Measurements from ENCODE around the gene RRH.
"Not testable (repeated sequence)": the region's sequence is repeated elsewhere in the genome, so short reads cannot be mapped to it uniquely, and the experiment has no call there.

RRH gene

DNA sequence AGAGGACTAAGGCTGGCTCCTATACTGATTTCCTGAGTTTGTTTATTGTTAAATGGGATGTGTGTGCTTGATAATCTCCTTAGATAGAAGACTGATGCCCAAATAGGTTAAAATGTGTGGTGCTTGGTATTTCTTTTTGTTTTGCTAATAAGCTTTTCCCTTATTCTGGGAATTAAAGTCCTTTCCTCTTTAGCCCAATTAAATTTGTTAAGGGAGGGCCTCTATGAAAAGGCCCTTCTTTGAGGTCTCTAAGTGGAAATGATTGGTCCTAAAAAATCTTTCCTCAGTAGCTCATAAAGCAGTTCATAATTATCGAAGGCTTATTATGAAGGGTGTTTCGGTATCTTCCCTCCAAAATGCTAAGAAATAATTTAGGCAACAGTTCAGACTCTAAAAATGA is at the start of gene RRH:
Gene RRH, plus strand, starts transcription at position 301 of the 400 bp plus-strand sequence. Its CDS starts 56 bp downstream, at position 357.
- H3K4me3 ChIP-seq: no peak within 1 kb of the TSS
- H3K9me3 ChIP-seq (replicated peaks in 1 of 11): no peaks in the 10 kb centered on the region
- H3K27ac ChIP-seq: no peak within 1 kb of the TSS
- no peak within 1 kb of the TSS for H3K4me2 ChIP-seq
- no peaks in the 10 kb centered on the region for H3K4me1 ChIP-seq
- peaks cover 0 to 23% (median 5%) of the 10 kb centered on the region in 11 experiments; a peak in 8 of 22 replicates for H4K20me1 ChIP-seq
- H3K9ac ChIP-seq: no peak within 1 kb of the TSS
- TF ChIP-seq Cebpa-rat (IDR thresholded peaks at IDR 0.05): no peak
- H3K27me3 ChIP-seq: no peaks in the 10 kb centered on the region
- H3K36me3 ChIP-seq: peaks cover 30 to 77% (median 53%) of the 10 kb centered on the region in 11 experiments

DNA sequence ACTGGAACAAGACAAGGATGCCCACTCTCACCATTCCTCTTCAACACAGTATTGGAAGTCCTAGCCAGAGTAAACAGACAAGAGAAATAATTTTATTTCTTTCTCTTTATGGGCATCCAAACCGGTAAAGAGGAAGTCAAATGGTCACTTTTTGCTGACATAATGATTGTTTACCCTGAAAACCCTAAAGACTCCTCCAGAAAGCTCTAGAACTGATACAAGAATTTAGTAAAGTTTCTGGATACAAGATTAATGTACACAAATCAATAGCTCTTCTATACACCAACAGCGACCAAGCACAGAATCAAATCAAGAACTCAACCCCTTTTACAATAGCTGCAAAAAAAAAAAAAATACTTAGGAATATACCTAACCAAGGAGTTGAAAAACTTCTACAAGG is 45.7 kb upstream of the RRH start:
- not testable (repeated sequence) for H3K27ac ChIP-seq; H3K4me2 ChIP-seq; H3K36me3 ChIP-seq; H3K9ac ChIP-seq; H3K27me3 ChIP-seq; H3K4me3 ChIP-seq; H3K9me3 ChIP-seq (replicated peaks in 1 of 11); H4K20me1 ChIP-seq; H3K4me1 ChIP-seq

DNA sequence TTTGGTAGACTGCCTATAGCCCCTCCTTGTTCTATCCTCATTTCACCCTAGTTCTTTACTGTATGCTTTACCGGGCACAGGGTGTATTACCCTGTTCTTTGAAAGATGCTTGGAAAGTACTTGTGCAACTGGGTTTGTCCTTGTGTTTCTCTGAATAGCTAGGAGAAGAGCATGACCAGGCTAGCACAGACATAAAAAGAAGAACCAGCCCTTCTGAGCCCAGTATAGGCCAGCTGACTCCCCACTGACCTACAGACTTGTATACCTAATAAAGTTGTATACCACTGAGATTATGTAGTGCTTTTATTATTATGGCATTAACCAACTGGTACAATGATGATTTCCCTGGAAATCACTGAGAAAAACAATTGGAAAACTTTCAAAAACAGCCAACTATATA is 40.9 kb upstream of the RRH start:
- TF ChIP-seq Cebpa-rat (IDR thresholded peaks at IDR 0.05): no peak
- H3K9ac ChIP-seq: no peak overlapping the region
- H3K36me3 ChIP-seq: no peaks in the 10 kb centered on the region
- H3K4me2 ChIP-seq: no peak overlapping the region
- no peak overlapping the region for H3K27ac ChIP-seq
- no peaks in the 10 kb centered on the region for H3K9me3 ChIP-seq (replicated peaks in 1 of 11)
- H3K4me1 ChIP-seq: no peaks in the 10 kb centered on the region
- H4K20me1 ChIP-seq: no peaks in the 10 kb centered on the region
- no peak overlapping the region for H3K4me3 ChIP-seq
- H3K27me3 ChIP-seq: no peaks in the 10 kb centered on the region

- Histone ChIP-seq H3K4me3 (no peak overlapping the region), H4K20me1 (no peaks in the 10 kb centered on the region), H3K36me3 (no peaks in the 10 kb centered on the region), H3K9me3 (replicated peaks in 1 of 11) (no peaks in the 10 kb centered on the region), H3K27ac (no peak overlapping the region), H3K4me1 (no peaks in the 10 kb centered on the region), H3K9ac (no peak overlapping the region), H3K27me3 (no peaks in the 10 kb centered on the region), H3K4me2 (no peak overlapping the region)
- TF ChIP-seq Cebpa-rat (IDR thresholded peaks at IDR 0.05): no peak
Observed at GRCh38 chr4:109787807-109788206, 40.0 kb upstream of the RRH start.

DNA sequence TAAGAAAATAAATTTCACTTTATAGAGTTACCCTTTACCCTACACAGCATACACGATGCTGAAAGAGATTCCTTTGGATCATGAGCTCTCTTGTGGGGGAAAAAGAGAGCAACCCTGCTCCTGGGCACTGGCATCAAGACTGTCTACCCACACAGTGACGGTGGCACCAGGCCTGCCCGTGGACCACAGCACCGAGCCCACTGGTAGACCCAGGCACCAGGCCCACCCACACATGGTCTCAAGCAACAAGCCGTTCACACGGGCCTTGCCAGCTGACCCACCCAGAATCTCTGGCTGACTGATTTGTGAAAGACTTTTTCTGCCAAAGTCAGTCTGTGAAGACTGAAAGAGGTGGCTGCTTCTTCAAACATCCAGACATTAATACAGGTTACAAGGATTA is 32.7 kb upstream of the RRH start:
- peaks cover 19 to 43% (median 27%) of the 10 kb centered on the region in 11 experiments; a peak in 21 of 22 replicates for H3K9me3 ChIP-seq (replicated peaks in 1 of 11)
- H3K4me1 ChIP-seq: no peaks in the 10 kb centered on the region
- no peak overlapping the region for H3K27ac ChIP-seq
- H4K20me1 ChIP-seq: no peaks in the 10 kb centered on the region
- H3K27me3 ChIP-seq: no peaks in the 10 kb centered on the region
- no peak overlapping the region for H3K9ac ChIP-seq
- no peak overlapping the region for H3K4me3 ChIP-seq
- no peak for TF ChIP-seq Cebpa-rat (IDR thresholded peaks at IDR 0.05)
- no peak overlapping the region for H3K4me2 ChIP-seq
- H3K36me3 ChIP-seq: no peaks in the 10 kb centered on the region

- H3K9me3 ChIP-seq (replicated peaks in 1 of 11): peaks cover 19 to 38% (median 26%) of the 10 kb centered on the region in 11 experiments; a peak in 21 of 22 replicates
- H3K36me3 ChIP-seq: no peaks in the 10 kb centered on the region
- H4K20me1 ChIP-seq: no peaks in the 10 kb centered on the region
- no peak overlapping the region for H3K9ac ChIP-seq
- H3K27me3 ChIP-seq: no peaks in the 10 kb centered on the region
- no peak for TF ChIP-seq Cebpa-rat (IDR thresholded peaks at IDR 0.05)
- H3K4me2 ChIP-seq: no peak overlapping the region
- 0 out of 20 replicates have a peak, but pooled peaks cover 0 to 4% (median 0%) of the 10 kb centered on the region in 10 experiments for H3K4me1 ChIP-seq
- H3K27ac ChIP-seq: no peak overlapping the region
- no peak overlapping the region for H3K4me3 ChIP-seq
Observed at GRCh38 chr4:109798866-109799265, 28.9 kb upstream of the RRH start.

- TF ChIP-seq Cebpa-rat (IDR thresholded peaks at IDR 0.05): no peak
- Histone ChIP-seq H4K20me1 (no peaks in the 10 kb centered on the region), H3K27ac (no peak overlapping the region), H3K27me3 (no peaks in the 10 kb centered on the region), H3K36me3 (no peaks in the 10 kb centered on the region), H3K9ac (no peak overlapping the region), H3K4me1 (peaks cover 0 to 4% (median 0%) of the 10 kb centered on the region in 10 experiments; a peak in 1 of 20 replicates), H3K4me2 (no peak overlapping the region), H3K4me3 (no peak overlapping the region), H3K9me3 (replicated peaks in 1 of 11) (peaks cover 5 to 16% (median 10%) of the 10 kb centered on the region in 11 experiments; a peak in 20 of 22 replicates)
Observed at GRCh38 chr4:109801099-109801789, 26.5 kb upstream of the RRH start.

DNA sequence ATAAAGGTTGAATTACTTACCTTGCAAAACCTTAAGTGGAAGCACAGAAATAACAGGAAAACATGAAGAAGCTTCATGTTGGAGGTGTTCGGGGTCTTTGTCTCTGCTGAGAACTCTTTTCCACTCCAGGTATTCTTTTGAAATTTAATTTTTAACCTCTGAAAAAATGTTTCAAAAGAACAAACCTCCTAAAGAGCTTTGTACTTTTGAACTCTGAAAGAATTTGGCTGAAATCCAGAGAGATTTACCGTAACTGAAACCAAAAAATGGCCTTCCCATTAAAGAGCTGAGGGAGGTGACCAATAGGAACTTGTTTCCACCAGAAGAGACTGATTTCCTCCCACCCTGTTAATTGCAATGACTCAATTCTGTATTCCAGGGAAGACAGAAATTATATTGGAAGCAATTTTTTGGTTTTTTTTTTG is 25.9 kb upstream of the RRH start, which contains the start of gene CFI:
Gene CFI, minus strand, starts transcription at position 105 of the 425 bp plus-strand sequence. Its CDS starts 28 bp downstream, at position 77.
- peaks cover 0 to 9% (median 4%) of the 10 kb centered on the region in 11 experiments; a peak in 8 of 22 replicates for H3K9me3 ChIP-seq (replicated peaks in 1 of 11)
- H3K4me2 ChIP-seq: peak within 1 kb of the TSS in 1 of 11 experiments; percentile 46; a peak in 3 of 22 replicates
- no peak within 1 kb of the TSS for H3K27ac ChIP-seq
- H3K4me3 ChIP-seq: no peak within 1 kb of the TSS
- H4K20me1 ChIP-seq: no peaks in the 10 kb centered on the region
- no peaks in the 10 kb centered on the region for H3K36me3 ChIP-seq
- H3K4me1 ChIP-seq: peaks cover 0 to 4% (median 0%) of the 10 kb centered on the region in 10 experiments; a peak in 1 of 20 replicates
- no peak for TF ChIP-seq Cebpa-rat (IDR thresholded peaks at IDR 0.05)
- no peak within 1 kb of the TSS for H3K9ac ChIP-seq
- no peaks in the 10 kb centered on the region for H3K27me3 ChIP-seq

- Histone ChIP-seq H3K36me3 (no peaks in the 10 kb centered on the region), H3K27me3 (no peaks in the 10 kb centered on the region), H3K4me1 (peaks cover 0 to 4% (median 0%) of the 10 kb centered on the region in 10 experiments; a peak in 1 of 20 replicates), H3K9ac (no peak overlapping the region), H3K27ac (no peak overlapping the region), H3K9me3 (replicated peaks in 1 of 11) (no peaks in the 10 kb centered on the region), H3K4me3 (no peak overlapping the region), H3K4me2 (no peak overlapping the region), H4K20me1 (no peaks in the 10 kb centered on the region)
- no peak for TF ChIP-seq Cebpa-rat (IDR thresholded peaks at IDR 0.05)
Observed at GRCh38 chr4:109803924-109804571, 23.7 kb upstream of the RRH start.

Measured in BLaER1 treated with 17β-estradiol and CSF1 and Interleukin-3, amounts not matched to agents 10 nM and 100 nM (cell line).